NOMO-1 treated with dmso at 0.1 percent for 144 hours (cell line): ENCODE measurements around the gene DHX57.
A peak's percentile ranks its signal among the peaks of the same experiment; 100 is the strongest.

ENCODE experiments used
- DNase-seq: peaks from one replicate; lab custom pipeline; 2025; ENCODE audit not compliant: unreplicated experiment; lab: John Stamatoyannopoulos, UW

Gene DHX57

DNA sequence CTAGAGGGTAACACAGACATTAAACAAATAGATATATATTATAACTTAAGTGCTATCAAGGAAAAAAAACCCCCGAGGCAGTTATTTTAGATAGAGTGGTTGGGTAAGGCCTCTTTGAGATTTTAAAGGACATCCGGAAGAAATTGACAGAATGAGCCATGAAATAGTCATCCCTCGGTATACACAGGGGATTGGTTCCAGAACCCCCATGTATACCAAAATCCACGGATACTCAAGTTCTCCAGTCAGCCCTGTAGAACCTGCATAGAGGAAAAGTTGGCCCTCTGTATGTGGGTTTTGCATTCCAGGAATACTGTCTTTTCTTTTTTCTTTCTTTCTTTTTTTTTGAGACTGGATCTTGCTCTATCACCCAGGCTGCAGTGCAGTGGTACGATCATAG is 2.0 kb downstream of the DHX57 start:
- DNase-seq: no peak

DNA sequence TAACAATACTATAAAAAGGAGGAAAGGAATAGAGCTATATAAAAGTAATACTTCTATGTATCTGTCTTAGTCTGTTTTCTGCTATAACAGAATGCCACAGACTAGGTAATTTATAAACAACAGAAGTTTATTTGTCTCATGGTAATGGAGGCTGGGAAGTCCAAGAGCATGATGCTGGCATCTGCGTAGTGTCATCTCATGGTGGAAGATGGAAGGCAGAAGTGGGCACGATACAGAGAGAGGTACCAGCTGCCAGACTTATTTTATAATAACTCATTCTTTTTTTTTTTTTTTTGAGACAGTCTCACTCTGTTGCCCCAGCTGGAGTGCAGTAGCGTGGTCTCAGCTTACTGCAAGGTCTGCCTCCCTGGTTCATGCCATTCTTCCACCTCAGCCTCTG is 4.3 kb downstream of the DHX57 start:
- no peak for DNase-seq

DNA sequence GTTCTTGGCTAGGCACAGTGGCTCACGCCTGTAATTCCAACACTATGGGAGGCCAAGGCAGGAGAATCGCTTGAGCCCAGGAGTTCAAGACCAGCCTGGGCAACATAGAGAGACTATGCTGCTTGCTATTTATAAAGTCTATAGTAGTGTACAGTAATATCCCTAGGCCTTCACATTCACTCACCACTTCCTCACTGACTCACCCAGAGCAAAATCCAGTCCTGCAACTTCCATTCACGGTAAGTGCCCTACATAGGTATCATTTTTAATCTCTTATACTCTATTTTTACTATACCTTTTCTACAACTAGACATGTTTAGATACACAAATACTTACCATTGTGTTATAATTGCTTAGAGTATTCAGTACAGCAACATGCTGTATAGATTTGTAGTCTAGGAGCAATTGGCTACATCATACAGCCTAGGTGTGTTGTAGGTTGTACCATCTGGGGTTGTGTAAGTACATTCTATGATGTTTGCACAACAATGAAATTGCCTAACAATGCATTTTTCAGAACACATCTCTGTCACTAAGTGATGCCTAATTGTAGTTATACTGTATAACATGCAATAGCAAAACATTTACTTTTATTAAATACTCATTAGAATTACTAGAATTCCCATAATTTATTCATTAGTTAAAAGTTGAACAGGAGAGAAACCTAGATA is 8.8 kb downstream of the DHX57 start:
- DNase-seq: no peak

DNA sequence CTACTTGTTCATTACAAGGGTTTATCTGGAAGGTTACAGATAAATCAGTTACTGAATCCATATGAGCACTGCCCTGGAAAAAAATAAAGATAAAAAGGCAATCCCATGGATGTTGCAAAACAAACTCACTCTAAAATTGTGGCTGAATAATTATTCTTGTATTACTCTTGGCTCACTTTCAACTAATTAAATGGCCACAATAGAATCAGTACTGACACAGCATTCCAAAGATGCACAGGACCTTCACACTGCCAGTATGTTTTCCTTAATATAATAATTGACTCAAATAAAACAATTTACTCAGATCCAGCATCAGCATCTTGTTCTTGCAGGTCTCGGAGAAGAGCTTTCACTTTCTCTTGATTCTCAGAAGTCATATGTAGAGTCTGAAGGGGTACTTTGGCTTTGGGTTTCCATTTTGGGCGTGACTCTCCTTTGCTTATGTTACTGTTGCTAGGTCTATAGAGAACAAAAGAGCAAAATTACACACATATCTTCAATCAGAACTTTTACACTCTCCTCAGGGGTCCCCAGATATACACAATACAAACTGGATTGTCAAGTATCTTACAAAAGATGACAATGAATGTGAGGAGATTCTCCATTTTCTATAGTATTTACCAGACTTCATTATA is 12.6 kb downstream of the DHX57 start:
- DNase-seq: no peak

DNA sequence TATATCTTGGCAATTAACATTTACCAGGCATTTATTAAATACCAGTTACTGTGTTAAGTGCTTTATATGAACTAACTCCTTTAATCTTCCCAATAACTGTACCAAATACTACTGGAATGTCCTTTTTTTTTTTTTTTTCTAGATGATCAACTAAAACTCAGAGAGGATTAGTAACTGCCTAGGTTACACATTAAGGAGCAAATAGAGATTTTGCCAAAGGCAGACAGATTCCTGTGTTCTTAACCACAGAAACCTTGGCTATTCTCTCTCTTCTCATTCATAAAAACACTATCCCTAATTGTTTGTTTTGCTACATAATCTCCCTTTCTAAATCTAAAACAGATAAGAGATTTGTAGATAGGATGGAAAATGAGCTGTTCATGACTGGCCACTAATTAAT is 13.3 kb downstream of the DHX57 start:
- DNase-seq: no peak

GRCh38 chr2:38856165-38856564 is 19.6 kb downstream of the DHX57 start:
- no peak for DNase-seq

- DNase-seq: no peak
Observed at GRCh38 chr2:38850045-38850444, 25.7 kb downstream of the DHX57 start.

- DNase-seq: no peak
Observed at GRCh38 chr2:38836791-38837190, 38.9 kb downstream of the DHX57 start.

- peak; percentile 65 for DNase-seq
Observed at GRCh38 chr2:38835990-38836389, 39.7 kb downstream of the DHX57 start.

DNA sequence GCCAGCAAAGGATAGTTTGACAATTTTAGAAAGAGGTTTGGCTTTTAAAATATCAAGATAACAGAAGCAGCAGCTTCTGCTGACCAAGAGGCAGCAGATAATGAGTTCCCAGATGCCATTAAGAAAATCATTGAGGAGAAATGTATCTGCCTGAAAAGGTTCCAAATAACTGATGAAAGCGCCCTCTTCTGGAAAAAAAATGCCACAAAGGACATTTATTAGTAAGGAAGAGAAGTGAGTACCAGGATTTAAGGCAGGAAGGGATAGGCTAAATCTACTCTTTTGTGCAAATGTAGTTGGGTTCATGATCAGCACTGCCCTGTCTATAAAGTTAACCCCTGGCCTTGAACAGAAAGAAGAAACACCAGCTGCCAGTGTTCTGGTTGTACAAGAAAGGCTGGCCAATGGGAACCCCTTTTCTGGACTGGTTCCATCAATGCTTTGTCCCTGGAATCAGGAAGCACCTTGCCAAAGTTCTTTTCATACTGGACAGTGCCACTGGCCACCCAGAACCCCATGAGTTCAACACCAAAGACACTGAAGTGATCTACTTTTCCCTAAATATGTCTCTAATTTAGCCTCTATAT is 40.6 kb downstream of the DHX57 start:
- no peak for DNase-seq

DNA sequence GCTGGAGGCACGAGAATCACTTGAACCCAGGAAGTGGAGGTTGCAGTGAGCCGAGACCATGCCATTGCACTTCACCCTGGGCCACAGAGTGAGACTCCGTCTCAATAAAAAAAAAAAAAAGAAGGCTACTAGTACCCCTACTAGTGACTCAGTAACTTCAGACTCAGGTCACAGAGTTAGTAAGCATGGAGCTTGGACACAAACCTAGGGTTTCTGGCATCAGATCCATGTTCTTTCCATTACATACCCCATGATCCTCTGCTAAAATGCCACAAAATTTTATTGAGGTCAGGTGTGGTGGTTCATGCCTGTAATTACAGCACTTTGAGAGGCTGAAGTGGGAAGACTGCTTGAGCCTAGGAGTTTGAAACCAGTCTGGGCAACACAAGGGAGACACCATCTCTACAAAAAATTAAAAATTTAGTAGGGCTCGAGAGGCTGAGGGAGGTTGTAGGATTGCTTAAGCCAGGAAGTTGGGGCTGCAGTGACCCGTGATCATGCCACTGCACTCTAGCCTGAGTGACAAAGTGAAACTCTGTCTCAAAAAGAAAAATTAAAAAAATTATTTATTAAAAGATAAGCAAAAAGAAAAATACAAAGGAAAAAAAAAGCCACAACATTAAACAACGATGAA is 45.1 kb downstream of the DHX57 start:
- DNase-seq: peak; percentile 5

DNA sequence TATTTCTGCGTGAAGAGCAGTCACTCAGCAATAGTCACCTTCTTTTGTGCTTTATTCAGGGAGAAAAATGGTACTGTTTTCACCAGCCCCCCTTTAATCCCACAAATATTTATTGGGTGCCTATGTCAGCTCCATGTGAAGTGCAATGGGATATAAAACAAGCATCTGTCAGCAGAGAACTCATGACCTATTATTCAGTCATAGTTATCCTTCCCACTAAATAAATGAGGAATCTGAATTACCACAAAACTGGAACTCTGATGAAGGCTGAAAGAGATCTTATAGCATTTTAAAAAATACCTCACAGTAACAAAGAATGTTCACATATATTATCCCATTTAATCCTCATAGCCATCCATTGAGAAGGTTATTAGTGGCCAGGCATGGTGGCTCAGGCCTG is 45.8 kb downstream of the DHX57 start:
- no peak for DNase-seq

GRCh38 chr2:38828460-38828859 is 47.3 kb downstream of the DHX57 start:
- no peak for DNase-seq

DNA sequence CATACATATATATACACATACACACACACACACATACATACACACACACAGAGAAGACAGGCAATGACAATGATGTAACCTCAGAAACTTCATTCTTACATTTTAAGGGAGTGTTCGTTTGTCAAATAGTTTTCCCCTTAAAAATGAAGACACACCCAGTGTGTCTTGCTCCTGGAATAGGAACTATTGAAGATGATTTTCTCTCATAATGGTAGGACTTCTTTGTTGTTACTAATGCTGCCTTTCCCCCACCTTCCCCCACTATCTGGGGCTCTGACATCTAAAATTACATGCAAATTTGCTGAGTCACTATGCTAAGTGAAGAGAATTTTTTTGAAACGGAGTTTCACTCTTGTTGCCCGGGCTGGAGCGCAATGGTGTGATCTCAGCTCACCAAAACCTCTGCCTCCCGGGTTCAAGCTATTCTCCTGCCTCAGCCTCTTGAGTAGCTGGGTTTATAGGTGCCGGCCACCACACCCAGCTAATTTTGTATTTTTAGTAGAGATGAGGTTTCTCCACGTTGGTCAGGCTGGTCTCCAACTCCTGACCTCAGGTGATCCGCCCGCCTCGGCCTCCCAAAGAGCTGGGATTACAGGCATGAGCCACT is 48.1 kb downstream of the DHX57 start:
- DNase-seq: peak; percentile 59

- no peak for DNase-seq
Observed at GRCh38 chr2:38825956-38826355, 49.8 kb downstream of the DHX57 start.

DNA sequence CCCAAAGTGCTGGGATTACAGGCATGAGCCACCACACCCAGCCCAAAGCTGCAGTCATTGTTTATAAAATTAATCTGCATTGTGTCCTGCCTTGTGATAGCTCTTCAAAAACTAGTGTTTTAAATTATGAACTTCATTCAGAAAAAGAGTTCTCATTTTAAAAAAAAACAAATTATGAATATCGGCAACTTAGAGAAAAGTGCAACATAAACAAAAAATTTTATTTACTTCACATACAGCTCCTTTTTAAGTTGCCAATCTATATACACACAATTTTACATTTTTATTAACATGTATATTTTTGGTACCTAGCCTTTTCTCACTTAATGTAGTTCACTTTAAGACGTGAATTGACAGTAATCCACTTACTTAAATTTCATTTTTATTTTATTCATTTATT is 50.8 kb downstream of the DHX57 start:
- DNase-seq: no peak

DNA sequence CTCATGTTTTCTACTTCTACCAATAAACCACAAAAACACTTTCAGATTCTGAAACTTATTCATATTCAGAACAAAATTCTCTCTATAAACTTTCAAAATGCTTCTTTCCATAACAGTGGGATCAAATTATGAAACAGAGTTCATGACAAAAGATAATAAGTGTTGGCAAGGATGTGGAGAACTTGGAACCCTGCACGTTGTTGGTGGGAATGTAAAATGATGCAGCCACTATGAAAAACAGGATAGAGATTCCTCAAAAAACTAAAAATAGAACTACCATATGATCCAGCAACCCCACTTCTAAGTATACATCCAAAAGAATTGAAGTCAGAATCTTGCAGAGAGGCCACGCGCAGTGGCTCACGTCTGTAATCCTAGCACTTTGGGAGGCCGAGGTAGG is 52.3 kb downstream of the DHX57 start:
- DNase-seq: no peak

DNA sequence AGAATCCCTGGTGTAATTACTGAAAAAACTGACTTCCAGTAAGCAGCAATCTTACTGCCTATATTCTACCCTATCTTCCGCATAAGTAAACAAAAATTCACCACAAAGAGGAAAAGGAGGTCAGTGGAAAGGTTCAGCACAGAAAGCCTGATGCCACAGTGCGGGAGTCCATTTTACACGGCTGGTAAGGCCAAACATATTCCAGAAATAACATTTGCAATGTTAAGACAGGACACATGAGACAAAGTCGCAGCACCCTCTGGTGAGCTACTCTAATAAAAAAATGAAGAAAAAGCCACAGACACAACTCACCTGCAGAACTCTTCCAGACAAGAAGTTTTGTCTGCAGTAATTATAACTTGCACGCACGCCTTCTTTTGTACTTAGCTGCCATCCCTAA is 57.2 kb downstream of the DHX57 start:
- DNase-seq: no peak

DNA sequence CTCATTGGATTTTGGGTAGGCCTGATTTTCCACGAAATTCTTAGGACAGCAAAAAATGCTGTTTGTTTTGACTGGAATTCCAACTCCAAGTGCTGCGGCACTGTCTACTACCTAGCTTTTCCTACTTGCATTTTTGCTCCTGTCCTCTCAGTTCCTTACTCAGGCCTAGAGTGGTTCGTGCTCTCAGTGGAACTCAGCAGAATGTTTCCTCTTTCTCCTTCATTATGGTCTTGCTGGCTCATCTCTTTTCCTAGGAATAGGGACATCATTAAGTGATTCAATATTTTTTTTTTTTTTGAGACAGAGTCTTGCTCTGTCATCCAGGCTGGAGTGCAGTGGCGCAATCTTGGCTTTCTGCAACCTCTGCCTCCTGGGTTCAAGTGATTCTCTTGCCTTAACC is 59.8 kb downstream of the DHX57 start:
- DNase-seq: no peak

DNA sequence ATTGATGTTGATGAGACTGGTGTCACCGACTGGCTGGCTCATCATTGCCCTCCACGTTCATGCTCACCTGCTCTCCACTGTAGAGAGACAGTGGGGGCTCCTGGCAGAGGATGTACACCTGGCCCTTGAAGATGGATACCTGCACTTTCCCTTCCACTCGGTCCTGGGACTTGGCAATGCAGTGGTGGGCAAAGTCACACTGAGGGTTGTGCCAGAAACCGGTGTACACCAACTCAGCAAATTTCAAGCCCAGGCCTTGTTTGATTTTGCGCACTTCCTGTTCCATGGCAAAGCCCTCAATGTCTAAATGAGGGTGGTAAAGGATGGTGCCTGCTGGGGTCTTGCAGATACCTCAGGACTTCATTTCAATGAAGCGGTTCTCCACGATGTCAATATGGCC is 65.2 kb downstream of the DHX57 start:
- DNase-seq: no peak

DNA sequence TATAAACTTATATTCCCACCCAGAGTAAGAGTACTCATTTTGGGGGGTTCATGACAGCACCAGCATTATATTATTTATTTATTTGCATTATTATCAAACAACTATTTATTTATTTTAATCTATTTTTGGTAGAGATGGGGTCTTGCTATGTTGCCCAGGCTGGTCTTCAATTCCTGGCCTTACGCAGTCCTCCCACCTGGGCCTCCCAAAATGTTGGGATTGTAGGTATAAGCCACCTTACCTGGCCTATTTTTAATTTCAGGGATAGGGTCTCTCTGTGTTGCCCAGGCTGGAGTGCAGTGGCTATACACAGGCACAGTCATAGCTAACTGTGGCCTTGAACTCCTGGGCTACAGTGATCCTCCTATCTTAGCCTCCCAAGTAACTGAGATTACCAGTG is 67.1 kb downstream of the DHX57 start:
- no peak for DNase-seq

DNA sequence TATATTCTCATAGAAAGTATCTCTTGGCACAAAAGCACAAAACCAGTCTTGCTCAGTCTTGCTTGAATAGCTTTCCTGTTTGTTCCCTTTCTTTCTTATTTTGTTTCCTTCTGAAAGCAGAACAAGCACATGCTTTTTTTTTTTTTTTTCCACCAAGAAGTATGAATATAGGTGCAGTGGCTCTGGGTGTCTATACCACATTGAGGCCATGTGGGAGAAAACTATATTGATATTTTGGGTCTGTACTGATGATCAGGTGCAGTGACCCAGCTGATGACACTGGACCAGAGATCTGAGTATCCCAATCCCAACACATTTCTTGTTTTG is 69.0 kb downstream of the DHX57 start:
- DNase-seq: no peak
